ENCODE measurements around the gene LACTBL1.

LACTBL1 gene

DNA sequence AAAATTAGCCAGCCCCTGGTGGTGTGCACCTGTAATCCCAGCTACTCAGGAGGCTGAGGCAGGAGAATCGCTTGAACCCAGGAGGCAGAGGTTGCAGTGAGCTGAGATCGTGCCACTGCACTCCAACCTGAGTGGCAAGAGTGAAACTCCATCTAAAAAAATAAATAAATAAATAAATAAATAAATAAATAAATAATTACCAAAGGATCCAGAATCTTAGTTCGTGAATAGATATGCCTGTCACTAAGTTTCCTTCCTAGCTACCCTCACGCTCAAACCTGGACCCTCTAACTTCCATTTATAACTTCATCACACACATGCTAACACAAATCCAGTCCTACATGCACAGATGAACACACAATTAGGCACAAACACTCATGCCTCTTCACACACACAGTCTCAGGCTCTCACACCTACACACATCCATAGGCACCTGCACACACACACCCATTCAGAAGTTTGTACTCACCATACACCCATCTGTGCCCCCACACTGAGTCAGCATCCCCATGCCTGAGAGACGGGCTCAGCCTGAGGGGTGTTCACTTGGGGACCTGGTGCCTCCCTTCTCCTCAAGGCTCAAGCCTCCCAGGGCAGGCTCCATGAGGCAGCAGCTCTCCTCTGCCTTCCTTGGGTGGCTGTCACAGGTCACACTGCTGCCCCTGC, 61.5 kb downstream of the LACTBL1 start:
- DNase-seq: no peak

GRCh38 chr1:22910286-22910685, 62.4 kb downstream of the LACTBL1 start:
- no peak for DNase-seq

DNA sequence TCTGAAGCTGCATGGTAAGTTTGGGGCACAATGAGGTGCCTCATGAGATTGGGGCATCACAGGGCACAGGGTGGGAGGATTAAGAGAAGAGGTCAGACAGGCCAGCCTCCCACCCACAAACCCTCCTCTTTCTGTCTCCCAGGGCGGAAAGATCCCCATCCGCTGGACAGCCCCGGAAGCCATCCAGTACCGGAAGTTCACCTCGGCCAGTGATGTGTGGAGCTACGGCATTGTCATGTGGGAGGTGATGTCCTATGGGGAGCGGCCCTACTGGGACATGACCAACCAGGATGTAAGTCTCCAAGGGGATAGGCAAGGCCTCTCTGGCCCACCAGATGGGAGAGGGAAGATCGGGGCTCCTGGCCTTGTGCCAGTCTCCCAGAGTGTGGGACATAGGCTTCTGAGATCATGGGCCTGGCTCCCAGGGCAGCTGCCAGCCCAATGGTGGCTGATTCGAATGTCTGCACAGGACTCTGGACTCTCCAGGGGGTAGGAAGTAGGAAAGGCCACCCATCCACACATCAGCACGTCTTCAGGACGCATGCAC, 63.7 kb downstream of the LACTBL1 start:
- no peak for DNase-seq

GRCh38 chr1:22907528-22907927, 65.1 kb downstream of the LACTBL1 start:
- no peak for DNase-seq

DNA sequence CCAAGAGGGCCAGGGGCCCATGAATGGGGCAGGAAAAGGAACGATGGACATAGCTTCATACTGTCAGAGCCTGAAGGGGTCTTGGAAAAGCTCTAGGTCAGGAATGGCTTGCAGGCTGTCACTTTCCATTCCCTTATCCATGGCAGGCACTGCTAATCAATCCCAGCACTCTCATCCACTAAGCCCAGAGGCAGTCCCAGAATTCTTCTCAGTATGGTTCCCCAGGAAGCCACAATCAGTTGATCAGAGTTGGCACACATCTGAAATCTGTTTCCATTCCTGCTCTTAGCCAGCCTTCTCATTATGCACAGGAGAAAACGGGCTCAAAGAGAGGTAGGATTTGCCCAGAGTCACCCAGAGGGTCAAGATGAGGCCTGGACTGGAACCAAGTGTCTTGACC, 65.7 kb downstream of the LACTBL1 start:
- no peak for DNase-seq

- no peak for DNase-seq
These were observed 69.6 kb downstream of the LACTBL1 start for GRCh38 chr1:22903113-22903512.
